Measurements from ENCODE around the gene CYP19A1. TPM values are rescaled to one million over a fixed set of nuclear protein-coding genes. Genes with fewer than 3 reads are reported as not detected.

The CYP19A1 gene
- total RNA-seq, 2 donors from 2014 or later: 0.71 to 0.79 TPM

Other genes starting within 250 kb of the CYP19A1 start
- gene TNFAIP8L3, start 243.7 kb downstream of the CYP19A1 start, total RNA-seq: not detected
- gene GLDN, start 3.1 kb upstream of the CYP19A1 start, total RNA-seq: not detected

Data from activated T-helper 17 cell treated with anti-CD3 and anti-CD28 coated beads, Interleukin-2, amount 50 U/mL, for 72 hours (primary cell).